SU-DHL-6 (cell line): Measurements from ENCODE around the gene RUNX1.

Experiments
- H2AFZ ChIP-seq: fragments of 200-600 bp; sonication (generic); 2 replicates; pipeline ENCODE4 v1.6.1; 2014; ENCODE audit warnings: low read depth, mild to moderate bottlenecking, moderate library complexity, mixed read lengths, antibody characterized with exemption, low read length; ENCODE audit not compliant: severe bottlenecking
- H3F3A ChIP-seq: fragments of 200-600 bp; shearing (Covaris generic); 2 replicates; pipeline ENCODE4 v1.6.0; 2016; ENCODE audit warnings: antibody characterized with exemption, mild to moderate bottlenecking; ENCODE audit not compliant: insufficient read depth
- H3K27ac ChIP-seq: fragments of 200-600 bp; sonication (generic); 2 replicates; pipeline ENCODE4 v1.5.1; 2016; ENCODE audit warnings: low read depth, mild to moderate bottlenecking, low read length, moderate library complexity, mixed read lengths
- H3K27me3 ChIP-seq: fragments of 200-600 bp; sonication (generic), shearing (Covaris generic); 2 replicates; pipeline ENCODE4 v1.6.0; 2014; ENCODE audit warnings: mild to moderate bottlenecking, low read length
- H3K36me3 ChIP-seq: fragments of 200-600 bp; sonication (generic); 2 replicates; pipeline ENCODE4 v1.6.1; 2014; ENCODE audit warnings: mild to moderate bottlenecking, low read length, mixed read lengths
- H3K4me2 ChIP-seq: fragments of 300-600, 200-600 bp; shearing (Covaris generic), sonication (generic); 2 replicates; pipeline ENCODE4 v1.6.0; 2014; ENCODE audit warnings: low read length, low read depth, mild to moderate bottlenecking; ENCODE audit not compliant: poor library complexity, severe bottlenecking
- H3K4me3 ChIP-seq: fragments of 200-600 bp; sonication (generic); 2 replicates; pipeline ENCODE4 v1.5.1; 2014; ENCODE audit warnings: antibody characterized with exemption, low read length, mild to moderate bottlenecking, mixed read lengths; ENCODE audit not compliant: insufficient read depth, poor library complexity, severe bottlenecking
- H3K79me2 ChIP-seq: fragments of 200-600 bp; sonication (generic); 2 replicates; pipeline ENCODE4 v1.6.1; 2014; ENCODE audit warnings: mild to moderate bottlenecking, low read length, moderate library complexity; ENCODE audit not compliant: insufficient read depth
- H3K9ac ChIP-seq: fragments of 200-600 bp; sonication (generic); 2 replicates; pipeline ENCODE4 v1.7.0; 2014; ENCODE audit warnings: mild to moderate bottlenecking, low read length
- H3K9me2 ChIP-seq: fragments of 200-600 bp; sonication (generic); replicated peaks from 2 replicates; pipeline ENCODE4 v1.6.1; 2014; ENCODE audit warnings: low read length; ENCODE audit not compliant: insufficient read depth
- H3K9me3 ChIP-seq: fragments of 200-600 bp; sonication (generic); 2 replicates; pipeline ENCODE4 v1.6.1; 2014; ENCODE audit warnings: low read length, mixed read lengths; ENCODE audit not compliant: insufficient read depth
- H4K20me1 ChIP-seq: fragments of 200-600 bp; sonication (generic); 2 replicates; pipeline ENCODE4 v1.6.1; 2014; ENCODE audit warnings: low read depth, mild to moderate bottlenecking, antibody characterized with exemption, low read length, moderate library complexity, mixed read lengths
- EZH2phosphoT487 ChIP-seq: fragments of 200-600 bp; sonication (generic), shearing (Covaris generic); conservative IDR thresholded peaks from 2 replicates; pipeline ENCODE4 v1.6.1; 2018; ENCODE audit warnings: mild to moderate bottlenecking, antibody characterized with exemption, low read length, moderate library complexity, mixed read lengths
- TF ChIP-seq, protein P1 (sequence below): fragments of 200-600 bp; sonication (generic); IDR thresholded peaks from one replicate; pipeline ENCODE4 v1.5.1; 2017; ENCODE audit warnings: antibody characterized with exemption, mild to moderate bottlenecking, low read length, moderate library complexity; ENCODE audit not compliant: insufficient read depth, poor library complexity, severe bottlenecking

The RUNX1 gene

DNA sequence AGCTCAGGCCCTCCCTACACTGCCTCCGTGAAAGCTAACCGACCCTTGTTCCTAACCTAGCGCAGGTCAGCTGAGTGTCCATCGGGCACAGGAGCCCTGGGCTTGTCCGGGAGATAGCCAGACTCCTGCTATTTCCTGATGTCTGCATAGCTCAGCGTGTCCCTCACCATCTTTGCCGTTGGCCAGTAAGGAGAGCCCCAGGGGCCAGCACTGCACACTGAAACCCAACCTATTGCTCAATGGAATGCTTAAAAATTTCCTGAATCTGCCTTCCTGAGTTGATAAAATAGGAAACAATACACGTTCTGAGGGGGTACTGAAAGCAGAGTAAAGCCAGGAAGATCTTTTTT, 2.2 kb downstream of the RUNX1 start:
- H3K27me3 ChIP-seq: no peaks in the 10 kb centered on the region
- peaks cover 69% of the 10 kb centered on the region for H3K79me2 ChIP-seq
- peak overlapping the region; percentile 76 for H3K9ac ChIP-seq
- no peaks in the 10 kb centered on the region; the same call in 1 of the 2 replicates for H4K20me1 ChIP-seq
- TF ChIP-seq, protein P1, sequence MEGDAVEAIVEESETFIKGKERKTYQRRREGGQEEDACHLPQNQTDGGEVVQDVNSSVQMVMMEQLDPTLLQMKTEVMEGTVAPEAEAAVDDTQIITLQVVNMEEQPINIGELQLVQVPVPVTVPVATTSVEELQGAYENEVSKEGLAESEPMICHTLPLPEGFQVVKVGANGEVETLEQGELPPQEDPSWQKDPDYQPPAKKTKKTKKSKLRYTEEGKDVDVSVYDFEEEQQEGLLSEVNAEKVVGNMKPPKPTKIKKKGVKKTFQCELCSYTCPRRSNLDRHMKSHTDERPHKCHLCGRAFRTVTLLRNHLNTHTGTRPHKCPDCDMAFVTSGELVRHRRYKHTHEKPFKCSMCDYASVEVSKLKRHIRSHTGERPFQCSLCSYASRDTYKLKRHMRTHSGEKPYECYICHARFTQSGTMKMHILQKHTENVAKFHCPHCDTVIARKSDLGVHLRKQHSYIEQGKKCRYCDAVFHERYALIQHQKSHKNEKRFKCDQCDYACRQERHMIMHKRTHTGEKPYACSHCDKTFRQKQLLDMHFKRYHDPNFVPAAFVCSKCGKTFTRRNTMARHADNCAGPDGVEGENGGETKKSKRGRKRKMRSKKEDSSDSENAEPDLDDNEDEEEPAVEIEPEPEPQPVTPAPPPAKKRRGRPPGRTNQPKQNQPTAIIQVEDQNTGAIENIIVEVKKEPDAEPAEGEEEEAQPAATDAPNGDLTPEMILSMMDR: no peak
- no peak for TF ChIP-seq EZH2phosphoT487
- no peak overlapping the region for H2AFZ ChIP-seq
- peaks cover 31% of the 10 kb centered on the region for H3F3A ChIP-seq
- H3K9me3 ChIP-seq: no peaks in the 10 kb centered on the region
- peak overlapping the region; percentile 90 for H3K4me2 ChIP-seq
- H3K9me2 ChIP-seq: no peaks in the 10 kb centered on the region
- H3K36me3 ChIP-seq: 0 out of 2 replicates have a peak, but pooled peaks cover 5% of the 10 kb centered on the region
- H3K4me3 ChIP-seq: peak overlapping the region; percentile 85
- H3K27ac ChIP-seq: peak overlapping the region; percentile 98

DNA sequence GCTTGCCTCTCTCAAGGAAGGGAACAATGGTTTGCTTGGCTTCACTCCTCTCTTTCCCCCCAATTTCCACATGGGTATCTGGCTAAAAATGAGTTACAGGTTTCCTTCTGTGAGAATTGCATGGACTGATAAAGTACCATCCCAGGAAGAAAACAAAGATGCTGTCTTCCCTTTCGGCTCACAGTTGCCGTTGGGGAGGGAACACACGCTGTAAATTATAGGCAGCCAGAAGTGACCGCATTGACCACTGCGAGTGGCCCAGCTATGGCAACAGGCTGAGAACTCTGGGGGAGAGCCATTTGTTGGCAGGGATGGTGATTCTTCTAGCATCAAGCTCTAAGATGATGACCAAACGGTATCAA, 2.9 kb downstream of the RUNX1 start:
- Histone ChIP-seq H3K9me3 (no peaks in the 10 kb centered on the region), H3K79me2 (peaks cover 76% of the 10 kb centered on the region), H3K27me3 (no peaks in the 10 kb centered on the region), H2AFZ (no peak overlapping the region), H4K20me1 (peaks cover 5% of the 10 kb centered on the region; the same call in 1 of the 2 replicates), H3K4me2 (peak overlapping the region; percentile 90), H3K27ac (no peak overlapping the region), H3K9me2 (no peaks in the 10 kb centered on the region), H3K4me3 (no peak overlapping the region), H3K36me3 (0 out of 2 replicates have a peak, but pooled peaks cover 5% of the 10 kb centered on the region), H3K9ac (peak overlapping the region; percentile 76; the same call in 1 of the 2 replicates), H3F3A (peaks cover 31% of the 10 kb centered on the region)
- TF ChIP-seq EZH2phosphoT487: no peak
- TF ChIP-seq, protein P1: no peak

DNA sequence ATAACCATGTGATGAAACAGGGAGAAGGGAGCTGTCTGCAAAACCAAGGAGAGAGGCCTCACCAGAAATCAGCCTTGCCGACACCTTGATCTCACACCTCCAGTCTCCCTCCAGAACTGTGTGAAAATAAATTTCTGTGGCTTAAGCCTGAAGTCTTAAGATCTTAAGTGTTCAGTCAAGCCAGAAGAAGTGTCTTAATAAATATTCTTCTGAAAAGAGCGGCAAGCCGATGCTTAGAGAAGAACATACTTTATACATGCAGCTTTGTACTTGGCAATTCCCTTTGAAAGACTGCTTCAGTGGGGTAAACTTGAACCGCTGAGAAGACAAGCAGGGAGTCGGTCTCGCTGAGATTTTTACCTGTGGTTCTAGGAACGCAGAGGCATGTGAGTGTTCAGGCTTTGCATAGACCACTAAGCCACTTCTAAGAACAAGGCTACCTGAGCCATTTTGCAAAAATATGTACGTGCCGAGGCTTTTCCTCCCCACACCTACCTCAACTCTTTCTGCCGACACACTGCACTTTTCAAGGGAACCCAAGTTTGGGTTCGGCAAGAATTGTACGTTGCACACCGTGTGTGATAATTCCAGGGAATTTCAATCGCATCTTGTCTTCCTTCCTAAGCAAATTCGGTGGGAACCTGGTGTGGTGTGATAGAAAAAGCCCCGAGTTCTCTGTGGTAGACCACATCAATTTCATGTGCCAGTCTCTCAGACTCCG, 3.4 kb downstream of the RUNX1 start:
- Histone ChIP-seq H4K20me1 (peaks cover 6% of the 10 kb centered on the region; the same call in 1 of the 2 replicates), H3K9me2 (no peaks in the 10 kb centered on the region), H3K27ac (no peak overlapping the region), H3K4me2 (peak overlapping the region; percentile 90), H3K79me2 (peaks cover 81% of the 10 kb centered on the region), H3K27me3 (no peaks in the 10 kb centered on the region), H3K9ac (no peak overlapping the region), H2AFZ (no peak overlapping the region), H3K9me3 (no peaks in the 10 kb centered on the region), H3F3A (peaks cover 25% of the 10 kb centered on the region), H3K36me3 (0 out of 2 replicates have a peak, but pooled peaks cover 5% of the 10 kb centered on the region), H3K4me3 (no peak overlapping the region)
- TF ChIP-seq, protein P1: no peak
- TF ChIP-seq EZH2phosphoT487: no peak
